ENCODE data around the gene TOMM34. TPM values are rescaled to one million over a fixed set of nuclear protein-coding genes. Genes with fewer than 3 reads are reported as not detected.

Gene TOMM34
- total RNA-seq, 1 donor from 2014 or later, result 16.8 TPM

Other genes starting within 250 kb of the TOMM34 start
- gene CCN5, start 245.0 kb downstream of the TOMM34 start, total RNA-seq, result not detected in 2 replicates
- gene KCNK15, start 214.5 kb downstream of the TOMM34 start, total RNA-seq, result 0.05 and 0.17 TPM in 2 replicates
- gene RIMS4, start 149.9 kb downstream of the TOMM34 start, total RNA-seq, result not detected in 2 replicates
- 137 and 188 TPM in 2 replicates for gene YWHAB, start 74.7 kb downstream of the TOMM34 start, total RNA-seq
- 1.3 and 2.6 TPM in 2 replicates for gene PABPC1L, start 50.3 kb downstream of the TOMM34 start, total RNA-seq
- 24.4 and 26.2 TPM in 2 replicates for gene STK4, start 6.1 kb upstream of the TOMM34 start, total RNA-seq
- gene KCNS1, start 140.7 kb upstream of the TOMM34 start, total RNA-seq, result 0.33 and 0.68 TPM in 2 replicates
- not detected in 2 replicates for gene WFDC5, start 154.8 kb upstream of the TOMM34 start, total RNA-seq
- gene WFDC12, start 164.1 kb upstream of the TOMM34 start, total RNA-seq, result not detected in 2 replicates
- not detected in 2 replicates for gene PI3, start 214.5 kb upstream of the TOMM34 start, total RNA-seq
- gene SEMG1, start 246.6 kb upstream of the TOMM34 start, total RNA-seq, result not detected in 2 replicates